ENCODE measurements around the gene NLRC4. TPM values are rescaled to one million over a fixed set of nuclear protein-coding genes. Genes with fewer than 3 reads are reported as not detected.

Gene NLRC4
- total and polyA plus RNA-seq, 2 donors (not counting 3 experiments of a cell fraction or from before 2014, with no cell fraction given): not detected

DNA sequence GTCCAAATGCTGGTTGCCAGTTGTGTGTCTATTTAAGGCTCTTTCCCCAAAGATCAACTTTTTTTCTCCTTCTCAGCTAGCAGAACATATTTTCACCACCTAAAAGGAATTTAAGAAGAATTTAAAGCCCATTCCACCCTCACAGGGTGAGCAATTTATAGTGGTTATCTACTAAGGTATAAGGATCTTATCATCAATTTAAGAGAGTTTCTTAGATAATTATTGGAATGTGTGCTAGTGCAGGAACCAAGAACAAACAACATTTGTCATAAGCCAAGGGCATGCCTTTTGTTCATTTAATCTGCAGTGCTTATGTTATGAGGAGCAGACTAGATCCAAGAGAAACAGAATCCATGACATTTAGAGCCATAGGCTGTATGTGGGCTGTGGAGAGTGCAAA lies 37.2 kb downstream of the NLRC4 start:
- FAIRE-seq (no peak), DNase-seq (ENCODE audit: low read depth, low spot score) (no peak)
- Histone ChIP-seq H4K20me1 (replicated peaks; ENCODE audit: control insufficient read depth, extremely low read depth, insufficient read depth, low read length) (no peaks in the 10 kb centered on the region), H3K27me3 (ENCODE audit: control insufficient read depth in 2 of 2, insufficient read depth in 2 of 2, low read length in 2 of 2) (no peaks in the 10 kb centered on the region), H3K9ac (replicated peaks; ENCODE audit: extremely low read depth, insufficient read depth, low read length) (no peak overlapping the region), H3K4me1 (ENCODE audit: control insufficient read depth, extremely low read depth, insufficient read depth, low read length) (no peaks in the 10 kb centered on the region), H3K4me3 (replicated peaks in 1 of 3; ENCODE audit: insufficient read depth in 1 of 3, low read depth in 1 of 3, low read length in 3 of 3) (no peak overlapping the region), H3K4me2 (ENCODE audit: insufficient read depth, low read length) (no peak overlapping the region), H3K79me2 (ENCODE audit: control insufficient read depth, insufficient read depth, low read length) (no peaks in the 10 kb centered on the region), H2AFZ (ENCODE audit: low read depth, low read length) (no peak overlapping the region), H3K36me3 (ENCODE audit: control insufficient read depth in 2 of 2, extremely low read depth in 1 of 2, insufficient read depth in 2 of 2, low read length in 2 of 2) (peaks cover 0 to under 1% of the 10 kb centered on the region in 2 experiments), H3K9me3 (replicated peaks; ENCODE audit: control insufficient read depth, insufficient read depth, low read length) (no peaks in the 10 kb centered on the region), H3K27ac (ENCODE audit: insufficient read depth, low read depth, low read length) (no peak overlapping the region), H3K9me1 (replicated peaks; ENCODE audit: control insufficient read depth, extremely low read depth, insufficient read depth, low read length) (no peaks in the 10 kb centered on the region)
- CTCF ChIA-PET: no interaction called here
- intact Hi-C loops (cut with micrococcal nuclease) (no loop called here), dilution Hi-C loops (cut with MboI; ENCODE audit: extremely low pct_ligation_motif_present, low sequenced_read_pairs) (no loop called here)
- POLR2A ChIA-PET: no interaction called here
- TF ChIP-seq GATA2 (IDR thresholded peaks at IDR 0.05; ENCODE audit: insufficient read depth, insufficient read length, low read depth, low read length): no peak
- TF ChIP-seq MYC (IDR thresholded peaks at IDR 0.05; ENCODE audit: low read depth, low read length): no peak
- no peak for TF ChIP-seq POLR2AphosphoS5 (IDR thresholded peaks at IDR 0.05; ENCODE audit: insufficient read depth, low read depth, low read length)
- TF ChIP-seq, protein P1, sequence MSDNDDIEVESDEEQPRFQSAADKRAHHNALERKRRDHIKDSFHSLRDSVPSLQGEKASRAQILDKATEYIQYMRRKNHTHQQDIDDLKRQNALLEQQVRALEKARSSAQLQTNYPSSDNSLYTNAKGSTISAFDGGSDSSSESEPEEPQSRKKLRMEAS (IDR thresholded peaks at IDR 0.05; ENCODE audit: insufficient read depth, insufficient read length): no peak
- TF ChIP-seq POLR2A (IDR thresholded peaks at IDR 0.05; ENCODE audit: low read depth, low read length): no peak
- TF ChIP-seq JUN (IDR thresholded peaks at IDR 0.05; ENCODE audit: borderline replicate concordance, insufficient read depth, insufficient read length, low read depth): no peak
- no peak for TF ChIP-seq FOS (IDR thresholded peaks at IDR 0.05; ENCODE audit: borderline replicate concordance, insufficient read depth, low read length)
- TF ChIP-seq EZH2 (IDR thresholded peaks at IDR 0.05; ENCODE audit: borderline replicate concordance, low read depth, low read length, severe bottlenecking): no peak
- TF ChIP-seq, protein P2, sequence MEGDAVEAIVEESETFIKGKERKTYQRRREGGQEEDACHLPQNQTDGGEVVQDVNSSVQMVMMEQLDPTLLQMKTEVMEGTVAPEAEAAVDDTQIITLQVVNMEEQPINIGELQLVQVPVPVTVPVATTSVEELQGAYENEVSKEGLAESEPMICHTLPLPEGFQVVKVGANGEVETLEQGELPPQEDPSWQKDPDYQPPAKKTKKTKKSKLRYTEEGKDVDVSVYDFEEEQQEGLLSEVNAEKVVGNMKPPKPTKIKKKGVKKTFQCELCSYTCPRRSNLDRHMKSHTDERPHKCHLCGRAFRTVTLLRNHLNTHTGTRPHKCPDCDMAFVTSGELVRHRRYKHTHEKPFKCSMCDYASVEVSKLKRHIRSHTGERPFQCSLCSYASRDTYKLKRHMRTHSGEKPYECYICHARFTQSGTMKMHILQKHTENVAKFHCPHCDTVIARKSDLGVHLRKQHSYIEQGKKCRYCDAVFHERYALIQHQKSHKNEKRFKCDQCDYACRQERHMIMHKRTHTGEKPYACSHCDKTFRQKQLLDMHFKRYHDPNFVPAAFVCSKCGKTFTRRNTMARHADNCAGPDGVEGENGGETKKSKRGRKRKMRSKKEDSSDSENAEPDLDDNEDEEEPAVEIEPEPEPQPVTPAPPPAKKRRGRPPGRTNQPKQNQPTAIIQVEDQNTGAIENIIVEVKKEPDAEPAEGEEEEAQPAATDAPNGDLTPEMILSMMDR (IDR thresholded peaks at IDR 0.05; ENCODE audit: extremely low read depth in 1 of 2, insufficient read depth in 1 of 2, low read depth in 1 of 2, low read length in 2 of 2): no peak
- BruUV-seq (replicated peaks): no TSS peak
